ENCODE measurements around the gene SH3BP2.

DNA sequence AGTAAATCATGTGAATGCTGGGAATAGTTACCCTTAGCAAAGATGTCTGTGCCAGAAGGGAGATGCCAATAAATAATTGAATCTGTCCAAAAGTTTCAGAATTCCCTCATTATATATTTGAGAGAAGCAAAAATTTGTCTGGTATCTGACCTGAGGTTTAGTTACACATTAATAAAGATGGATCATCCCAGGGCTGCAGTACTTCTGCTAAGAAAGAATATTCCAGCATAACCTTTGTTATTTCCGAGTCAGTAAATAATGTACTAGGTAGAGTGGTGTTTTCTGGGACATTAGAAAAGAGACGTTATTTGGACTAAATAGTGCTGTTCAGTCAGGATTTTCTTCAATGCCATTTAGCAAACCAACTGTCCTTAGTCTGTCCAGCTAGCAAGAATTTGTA, 77.2 kb downstream of the SH3BP2 start:
- TF ChIP-seq, protein P1, sequence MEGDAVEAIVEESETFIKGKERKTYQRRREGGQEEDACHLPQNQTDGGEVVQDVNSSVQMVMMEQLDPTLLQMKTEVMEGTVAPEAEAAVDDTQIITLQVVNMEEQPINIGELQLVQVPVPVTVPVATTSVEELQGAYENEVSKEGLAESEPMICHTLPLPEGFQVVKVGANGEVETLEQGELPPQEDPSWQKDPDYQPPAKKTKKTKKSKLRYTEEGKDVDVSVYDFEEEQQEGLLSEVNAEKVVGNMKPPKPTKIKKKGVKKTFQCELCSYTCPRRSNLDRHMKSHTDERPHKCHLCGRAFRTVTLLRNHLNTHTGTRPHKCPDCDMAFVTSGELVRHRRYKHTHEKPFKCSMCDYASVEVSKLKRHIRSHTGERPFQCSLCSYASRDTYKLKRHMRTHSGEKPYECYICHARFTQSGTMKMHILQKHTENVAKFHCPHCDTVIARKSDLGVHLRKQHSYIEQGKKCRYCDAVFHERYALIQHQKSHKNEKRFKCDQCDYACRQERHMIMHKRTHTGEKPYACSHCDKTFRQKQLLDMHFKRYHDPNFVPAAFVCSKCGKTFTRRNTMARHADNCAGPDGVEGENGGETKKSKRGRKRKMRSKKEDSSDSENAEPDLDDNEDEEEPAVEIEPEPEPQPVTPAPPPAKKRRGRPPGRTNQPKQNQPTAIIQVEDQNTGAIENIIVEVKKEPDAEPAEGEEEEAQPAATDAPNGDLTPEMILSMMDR (IDR thresholded peaks at IDR 0.05) = no peak
- TF ChIP-seq POLR2A (IDR thresholded peaks at IDR 0.05) = no peak
- no peak for TF ChIP-seq EP300 (IDR thresholded peaks at IDR 0.05)
